Spleen (tissue), 11 donors: ENCODE results near the gene RAD51B. TPM values are rescaled to one million over a fixed set of nuclear protein-coding genes. Genes with fewer than 3 reads are reported as not detected.

Source experiments
- DNase-seq: peaks from one replicate; pipeline ENCODE4 v3.0.0-alpha.2; 2020
- H3K27ac ChIP-seq, 8 donors: fragments of 200-600 bp; sonication (generic) in 7 of 8; 1 replicate in 4 of 8; 2 replicates in 4 of 8; pipeline versions ENCODE4 v1.5.0 to v1.8.0; 2016 to 2021; ENCODE audit warnings: inconsistent platforms in 4 of 8, mild to moderate bottlenecking in 4 of 8, moderate library complexity in 1 of 8
- H3K27me3 ChIP-seq, 7 donors: fragments of 200-600 bp; sonication (generic) in 6 of 7; replicated peaks in 1 of 7; 1 replicate in 4 of 7; 2 replicates in 3 of 7; pipeline versions ENCODE4 v1.5.0 to v1.8.0; 2016 to 2021; ENCODE audit warnings: inconsistent platforms in 3 of 7, mild to moderate bottlenecking in 1 of 7
- H3K36me3 ChIP-seq, 6 donors: fragments of 200-600 bp; sonication (generic) in 5 of 6; 1 replicate in 4 of 6; 2 replicates in 2 of 6; pipeline versions ENCODE4 v1.5.0 to v1.8.0; 2016 to 2021; ENCODE audit warnings: inconsistent platforms in 2 of 6
- H3K4me1 ChIP-seq, 6 donors: fragments of 200-600 bp; sonication (generic) in 5 of 6; 1 replicate in 3 of 6; 2 replicates in 3 of 6; pipeline versions ENCODE4 v1.5.0 to v1.8.0; 2016 to 2021; ENCODE audit warnings: inconsistent platforms in 3 of 6
- H3K4me3 ChIP-seq, 8 donors: fragments of 200-600 bp; sonication (generic) in 7 of 8; 1 replicate in 4 of 8; 2 replicates in 4 of 8; pipeline versions ENCODE4 v1.5.0 to v1.8.0; 2016 to 2021; ENCODE audit warnings: inconsistent platforms in 4 of 8, mild to moderate bottlenecking in 4 of 8, moderate library complexity in 2 of 8
- H3K9me3 ChIP-seq, 8 donors: fragments of 200-600 bp; sonication (generic) in 7 of 8; 1 replicate in 4 of 8; 2 replicates in 4 of 8; pipeline versions ENCODE4 v1.5.0 to v1.8.0; 2016 to 2021; ENCODE audit warnings: inconsistent platforms in 4 of 8
- POLR2A ChIP-seq, 3 donors: fragments of 450-650 bp; IDR thresholded peaks; one replicate each; pipeline ENCODE4 v1.5.1; 2017; ENCODE audit warnings: antibody characterized with exemption in 3 of 3, mild to moderate bottlenecking in 1 of 3
- POLR2AphosphoS5 ChIP-seq, 3 donors: sonication (generic); formaldehyde crosslinking; IDR thresholded peaks; one replicate each; pipeline ENCODE4 v1.5.1; 2017; ENCODE audit warnings: antibody characterized with exemption in 3 of 3
- WGBS, 5 donors: extraction: QIAGEN DNeasy Blood & Tissue Kit in 3 of 5; methylation state at CpG; one replicate each; pipeline versions ENCODE4 v1.1.5 to v1.1.7; 2013 to 2018; 5-methylcytosine and 5-hydroxymethylcytosine counted together
- intact Hi-C: fragments of 100-400 bp; cut with DNase I; formaldehyde crosslinking; loops from one replicate; pipeline ENCODE4 v1.15.0; 2023; ENCODE audit warnings: low total_unique reads
- polyA plus RNA-seq, 3 donors: library from polyadenylated mRNA; stranded (reverse); fragments of 200-250 nt; gene quantifications; one replicate each; pipeline ENCODE4 v1.2.1, GENCODE V29; 2013
- total RNA-seq, 7 donors: library from RNA; depleted of rRNA in 3 of 7; stranded (reverse); fragments of >200 nt in 3 of 7; fragmentation: NEBNext Ultra II Directional in 4 of 7; extraction: Animal tissue kit (Norgen Biotek cat#: 25700) in 4 of 7; gene quantifications; one replicate each; pipeline versions ENCODE4 v1.1.0 to v1.2.1, GENCODE V29; 2016 to 2021
- TF ChIP-seq, protein P1 (sequence below), 11 experiments: fragments of 200-600 bp in 7 of 11; fragments of 450-650 bp in 4 of 11; sonication (generic) in 4 of 11; IDR thresholded peaks in 8 of 11; conservative IDR thresholded peaks in 3 of 11; 1 replicate in 7 of 11; 2 replicates in 4 of 11; pipeline versions ENCODE4 v1.4.0 to v1.8.0; 2016 to 2021; ENCODE audit warnings: antibody characterized with exemption in 11 of 11, inconsistent platforms in 4 of 11, mild to moderate bottlenecking in 1 of 11
- donor health status: healthy with polysubstance abuse.
- donor health status: DM: no; HTN: no; CAD: no; lungs with moderate emphysema.
- donor health status: DM: no; HTN: no; CAD: no.
- donor health status: Bipolar disorder and iron deficiency.
- donor health status: healthy.
- donor health status: DM: no; HTN: no; CAD: no.
- donor health status: DM: yes; HTN: yes; CAD: no.

The RAD51B gene
- total and polyA plus RNA-seq, 10 donors: 4.2 to 43.7 (median 29.8) TPM

DNA sequence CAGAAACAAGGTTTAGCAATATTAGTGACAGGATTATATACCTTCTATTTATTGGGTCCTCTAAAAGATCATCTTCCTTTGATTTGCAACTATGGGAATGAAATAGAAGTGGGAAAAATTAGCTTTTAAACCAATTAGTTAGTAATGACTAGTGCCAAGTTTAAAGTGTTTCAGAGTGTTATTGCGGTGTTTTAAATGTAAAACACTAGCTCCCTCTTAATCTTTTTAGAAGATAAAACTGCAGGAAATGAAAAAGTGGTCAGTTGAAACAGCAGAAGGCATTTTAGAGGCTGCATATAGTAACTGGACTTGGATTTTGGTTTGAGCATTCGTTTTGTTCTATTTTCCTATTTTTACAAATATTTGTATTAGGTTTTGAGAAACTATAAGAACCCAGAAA, 286.2 kb downstream of the RAD51B start:
- peaks cover 0 to 8% (median 2%) of the 10 kb centered on the region in 6 donors for H3K4me1 ChIP-seq
- peaks cover 0 to 15% (median 0%) of the 10 kb centered on the region in 6 donors for H3K36me3 ChIP-seq
- intact Hi-C loops: no loop called here
- no peak for DNase-seq
- no peaks in the 10 kb centered on the region for H3K27me3 ChIP-seq
- TF ChIP-seq, protein P1, sequence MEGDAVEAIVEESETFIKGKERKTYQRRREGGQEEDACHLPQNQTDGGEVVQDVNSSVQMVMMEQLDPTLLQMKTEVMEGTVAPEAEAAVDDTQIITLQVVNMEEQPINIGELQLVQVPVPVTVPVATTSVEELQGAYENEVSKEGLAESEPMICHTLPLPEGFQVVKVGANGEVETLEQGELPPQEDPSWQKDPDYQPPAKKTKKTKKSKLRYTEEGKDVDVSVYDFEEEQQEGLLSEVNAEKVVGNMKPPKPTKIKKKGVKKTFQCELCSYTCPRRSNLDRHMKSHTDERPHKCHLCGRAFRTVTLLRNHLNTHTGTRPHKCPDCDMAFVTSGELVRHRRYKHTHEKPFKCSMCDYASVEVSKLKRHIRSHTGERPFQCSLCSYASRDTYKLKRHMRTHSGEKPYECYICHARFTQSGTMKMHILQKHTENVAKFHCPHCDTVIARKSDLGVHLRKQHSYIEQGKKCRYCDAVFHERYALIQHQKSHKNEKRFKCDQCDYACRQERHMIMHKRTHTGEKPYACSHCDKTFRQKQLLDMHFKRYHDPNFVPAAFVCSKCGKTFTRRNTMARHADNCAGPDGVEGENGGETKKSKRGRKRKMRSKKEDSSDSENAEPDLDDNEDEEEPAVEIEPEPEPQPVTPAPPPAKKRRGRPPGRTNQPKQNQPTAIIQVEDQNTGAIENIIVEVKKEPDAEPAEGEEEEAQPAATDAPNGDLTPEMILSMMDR (IDR thresholded peaks at IDR 0.05 in 8 of 11, conservative IDR thresholded peaks at IDR 0.05 in 3 of 11): no peak
- TF ChIP-seq POLR2A (IDR thresholded peaks at IDR 0.05): no peak
- TF ChIP-seq POLR2AphosphoS5 (IDR thresholded peaks at IDR 0.05): no peak
- H3K4me3 ChIP-seq: no peak overlapping the region
- 30 to 69% (median 58%) methylated on average over 2 of the region's 2 CpGs for WGBS, 5 donors
- peaks cover 0 to 26% (median 22%) of the 10 kb centered on the region in 8 donors for H3K9me3 ChIP-seq
- H3K27ac ChIP-seq: no peak overlapping the region

DNA sequence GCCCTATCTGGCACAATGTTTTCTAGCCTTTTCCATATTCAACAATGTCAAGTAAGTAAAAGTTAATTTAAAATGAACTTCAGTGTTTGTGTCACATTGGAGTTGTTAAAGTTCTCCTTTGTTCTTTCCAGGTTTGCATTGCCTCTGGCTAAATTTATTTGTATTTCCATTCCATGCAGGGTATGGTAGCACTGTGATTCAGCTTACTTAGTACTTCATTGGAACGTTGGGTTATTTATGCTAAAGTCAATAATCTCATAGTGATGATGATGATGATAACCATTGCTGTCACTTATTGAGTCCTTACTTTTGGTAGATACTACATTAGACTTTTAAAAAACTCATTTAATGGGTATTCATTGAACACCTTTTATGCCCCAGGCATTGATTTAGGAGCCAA, 286.9 kb downstream of the RAD51B start:
- DNase-seq: no peak
- Histone ChIP-seq H3K9me3 (peaks cover 0 to 19% (median 15%) of the 10 kb centered on the region in 8 donors), H3K27ac (no peak overlapping the region), H3K4me3 (no peak overlapping the region), H3K27me3 (no peaks in the 10 kb centered on the region), H3K36me3 (peaks cover 0 to 9% (median 0%) of the 10 kb centered on the region in 6 donors), H3K4me1 (peaks cover 0 to 10% (median 6%) of the 10 kb centered on the region in 6 donors)
- 84 to 95% (median 92%) methylated on average over 1 of the region's 1 CpG for WGBS, 5 donors
- TF ChIP-seq, protein P1 (IDR thresholded peaks at IDR 0.05 in 8 of 11, conservative IDR thresholded peaks at IDR 0.05 in 3 of 11): no peak
- TF ChIP-seq POLR2A (IDR thresholded peaks at IDR 0.05): no peak
- TF ChIP-seq POLR2AphosphoS5 (IDR thresholded peaks at IDR 0.05): no peak
- intact Hi-C loops: no loop called here

DNA sequence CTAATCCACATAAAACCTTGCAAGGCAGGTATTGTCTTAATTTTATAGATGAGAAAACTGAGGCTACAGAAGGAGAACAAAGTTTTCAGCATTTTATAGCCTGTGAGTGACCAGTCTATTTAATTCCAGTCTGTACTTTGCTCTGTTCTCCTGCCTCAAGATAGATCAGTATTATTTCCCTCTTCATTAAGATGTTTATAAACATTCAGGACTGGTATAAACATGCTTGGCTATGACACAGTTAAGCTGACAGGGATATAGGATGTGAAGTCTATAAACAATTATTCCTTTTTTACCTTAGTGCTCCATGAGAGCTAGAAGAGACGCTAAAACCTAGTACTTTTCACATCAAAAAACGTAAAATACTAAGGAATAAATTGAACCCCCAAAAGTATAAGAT, 287.3 kb downstream of the RAD51B start:
- H3K36me3 ChIP-seq: peaks cover 0 to 5% (median 0%) of the 10 kb centered on the region in 6 donors
- peaks cover 0 to 15% (median 11%) of the 10 kb centered on the region in 8 donors for H3K9me3 ChIP-seq
- H3K27ac ChIP-seq: no peak overlapping the region
- H3K4me3 ChIP-seq: no peak overlapping the region
- intact Hi-C loops: no loop called here
- H3K4me1 ChIP-seq: peaks cover 0 to 14% (median 6%) of the 10 kb centered on the region in 6 donors
- TF ChIP-seq, protein P1 (IDR thresholded peaks at IDR 0.05 in 8 of 11, conservative IDR thresholded peaks at IDR 0.05 in 3 of 11): no peak
- TF ChIP-seq POLR2A (IDR thresholded peaks at IDR 0.05) (no peak), POLR2AphosphoS5 (IDR thresholded peaks at IDR 0.05) (no peak)
- WGBS, 5 donors: 94 to 99% (median 96%) methylated on average over 2 of the region's 2 CpGs
- DNase-seq: no peak
- no peaks in the 10 kb centered on the region for H3K27me3 ChIP-seq

DNA sequence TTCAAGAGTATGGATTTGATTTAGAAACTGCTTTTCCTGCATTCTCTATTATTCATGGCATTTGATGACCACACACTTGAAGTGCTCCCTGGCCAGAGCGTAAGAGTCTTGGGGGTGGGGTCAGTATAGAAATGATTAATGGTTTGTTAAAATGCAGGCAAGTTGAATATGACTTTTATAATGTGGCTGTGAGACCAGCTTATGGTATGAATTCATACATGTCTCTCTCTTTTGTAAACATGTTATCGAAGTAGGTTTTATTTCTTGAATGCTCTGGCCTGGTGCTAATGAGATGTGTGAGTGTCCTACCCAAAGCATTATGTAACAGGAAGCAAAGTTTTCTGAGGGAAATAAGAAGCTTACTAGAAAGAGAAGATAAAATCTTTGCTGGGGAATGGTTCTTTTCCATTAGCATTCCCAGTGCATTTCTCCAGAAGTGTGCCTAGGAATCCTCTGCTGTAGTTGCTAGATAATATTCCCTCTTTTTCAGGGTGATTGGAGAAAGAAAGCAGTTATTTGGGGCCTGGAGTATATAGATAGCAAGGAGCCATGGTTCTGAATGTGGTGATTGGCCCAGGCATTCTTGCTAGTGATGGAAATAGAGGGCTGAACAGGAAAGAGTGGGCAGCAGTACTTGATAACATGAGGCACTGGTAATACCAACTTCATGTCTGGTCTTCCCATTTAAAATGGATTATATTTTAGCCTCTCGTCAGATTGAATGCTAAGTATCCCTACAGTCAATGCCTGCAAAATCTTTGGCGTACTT, 289.7 kb downstream of the RAD51B start:
- Histone ChIP-seq H3K4me3 (no peak overlapping the region), H3K27ac (peak overlapping the region in 1 of 8 donors; percentile 5), H3K36me3 (no peaks in the 10 kb centered on the region), H3K4me1 (peaks cover 0 to 14% (median 6%) of the 10 kb centered on the region in 6 donors), H3K9me3 (no peaks in the 10 kb centered on the region), H3K27me3 (no peaks in the 10 kb centered on the region)
- no peak for DNase-seq
- intact Hi-C loops: no loop called here
- TF ChIP-seq POLR2A (IDR thresholded peaks at IDR 0.05): no peak
- TF ChIP-seq, protein P1 (IDR thresholded peaks at IDR 0.05 in 8 of 11, conservative IDR thresholded peaks at IDR 0.05 in 3 of 11): no peak
- no peak for TF ChIP-seq POLR2AphosphoS5 (IDR thresholded peaks at IDR 0.05)
- WGBS, 5 donors: 76 to 84% (median 82%) methylated on average over 4 of the region's 4 CpGs
